ENCODE measurements around the gene MYT1.

Gene MYT1

DNA sequence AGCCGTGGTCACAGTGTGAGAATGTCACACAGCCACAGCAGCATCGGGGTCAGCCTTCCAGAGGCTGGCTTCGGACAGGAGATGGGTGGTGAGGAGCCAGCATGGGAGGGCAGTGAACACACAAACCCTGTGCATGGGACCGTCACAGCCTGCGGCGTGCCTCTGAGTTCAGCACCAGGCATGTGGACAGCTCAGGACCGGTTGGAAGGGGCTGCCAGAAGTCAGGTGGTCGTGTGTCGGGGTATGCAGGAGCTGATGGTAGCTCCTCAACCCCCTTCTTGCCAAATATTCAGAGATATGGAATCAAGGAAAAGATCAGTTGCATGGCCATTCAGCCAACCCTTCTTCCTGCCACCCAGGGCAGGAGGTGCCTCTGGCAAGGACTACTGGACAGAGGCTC, 28.2 kb downstream of the MYT1 start:
- TF ChIP-seq ZBTB7A (IDR thresholded peaks at IDR 0.05; ENCODE audit: low read depth) (peak; percentile 92), YY1 (IDR thresholded peaks at IDR 0.05; ENCODE audit: low read depth) (no peak), TAF1 (IDR thresholded peaks at IDR 0.05; ENCODE audit: low read depth) (no peak), CEBPB (IDR thresholded peaks at IDR 0.05) (no peak), EGR1 (IDR thresholded peaks at IDR 0.05) (no peak), RAD21 (IDR thresholded peaks at IDR 0.05; ENCODE audit: low read depth) (no peak), NFIC (IDR thresholded peaks at IDR 0.05) (no peak), TCF12 (IDR thresholded peaks at IDR 0.05; ENCODE audit: low read depth) (no peak), EP300 (IDR thresholded peaks at IDR 0.05; ENCODE audit: borderline replicate concordance) (no peak), CREB1 (IDR thresholded peaks at IDR 0.05; ENCODE audit: low read depth) (no peak), FOXM1 (IDR thresholded peaks at IDR 0.05; ENCODE audit: borderline replicate concordance, low read depth) (no peak), TEAD4 (IDR thresholded peaks at IDR 0.05) (no peak)
- TF ChIP-seq, protein P1, sequence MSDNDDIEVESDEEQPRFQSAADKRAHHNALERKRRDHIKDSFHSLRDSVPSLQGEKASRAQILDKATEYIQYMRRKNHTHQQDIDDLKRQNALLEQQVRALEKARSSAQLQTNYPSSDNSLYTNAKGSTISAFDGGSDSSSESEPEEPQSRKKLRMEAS (IDR thresholded peaks at IDR 0.05) = peak; percentile 54
- TF ChIP-seq, protein P2, sequence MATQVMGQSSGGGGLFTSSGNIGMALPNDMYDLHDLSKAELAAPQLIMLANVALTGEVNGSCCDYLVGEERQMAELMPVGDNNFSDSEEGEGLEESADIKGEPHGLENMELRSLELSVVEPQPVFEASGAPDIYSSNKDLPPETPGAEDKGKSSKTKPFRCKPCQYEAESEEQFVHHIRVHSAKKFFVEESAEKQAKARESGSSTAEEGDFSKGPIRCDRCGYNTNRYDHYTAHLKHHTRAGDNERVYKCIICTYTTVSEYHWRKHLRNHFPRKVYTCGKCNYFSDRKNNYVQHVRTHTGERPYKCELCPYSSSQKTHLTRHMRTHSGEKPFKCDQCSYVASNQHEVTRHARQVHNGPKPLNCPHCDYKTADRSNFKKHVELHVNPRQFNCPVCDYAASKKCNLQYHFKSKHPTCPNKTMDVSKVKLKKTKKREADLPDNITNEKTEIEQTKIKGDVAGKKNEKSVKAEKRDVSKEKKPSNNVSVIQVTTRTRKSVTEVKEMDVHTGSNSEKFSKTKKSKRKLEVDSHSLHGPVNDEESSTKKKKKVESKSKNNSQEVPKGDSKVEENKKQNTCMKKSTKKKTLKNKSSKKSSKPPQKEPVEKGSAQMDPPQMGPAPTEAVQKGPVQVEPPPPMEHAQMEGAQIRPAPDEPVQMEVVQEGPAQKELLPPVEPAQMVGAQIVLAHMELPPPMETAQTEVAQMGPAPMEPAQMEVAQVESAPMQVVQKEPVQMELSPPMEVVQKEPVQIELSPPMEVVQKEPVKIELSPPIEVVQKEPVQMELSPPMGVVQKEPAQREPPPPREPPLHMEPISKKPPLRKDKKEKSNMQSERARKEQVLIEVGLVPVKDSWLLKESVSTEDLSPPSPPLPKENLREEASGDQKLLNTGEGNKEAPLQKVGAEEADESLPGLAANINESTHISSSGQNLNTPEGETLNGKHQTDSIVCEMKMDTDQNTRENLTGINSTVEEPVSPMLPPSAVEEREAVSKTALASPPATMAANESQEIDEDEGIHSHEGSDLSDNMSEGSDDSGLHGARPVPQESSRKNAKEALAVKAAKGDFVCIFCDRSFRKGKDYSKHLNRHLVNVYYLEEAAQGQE (IDR thresholded peaks at IDR 0.05; ENCODE audit: low read depth) = peak; percentile 94
- TF ChIP-seq, protein P3, sequence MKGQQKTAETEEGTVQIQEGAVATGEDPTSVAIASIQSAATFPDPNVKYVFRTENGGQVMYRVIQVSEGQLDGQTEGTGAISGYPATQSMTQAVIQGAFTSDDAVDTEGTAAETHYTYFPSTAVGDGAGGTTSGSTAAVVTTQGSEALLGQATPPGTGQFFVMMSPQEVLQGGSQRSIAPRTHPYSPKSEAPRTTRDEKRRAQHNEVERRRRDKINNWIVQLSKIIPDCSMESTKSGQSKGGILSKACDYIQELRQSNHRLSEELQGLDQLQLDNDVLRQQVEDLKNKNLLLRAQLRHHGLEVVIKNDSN (IDR thresholded peaks at IDR 0.05) = no peak

DNA sequence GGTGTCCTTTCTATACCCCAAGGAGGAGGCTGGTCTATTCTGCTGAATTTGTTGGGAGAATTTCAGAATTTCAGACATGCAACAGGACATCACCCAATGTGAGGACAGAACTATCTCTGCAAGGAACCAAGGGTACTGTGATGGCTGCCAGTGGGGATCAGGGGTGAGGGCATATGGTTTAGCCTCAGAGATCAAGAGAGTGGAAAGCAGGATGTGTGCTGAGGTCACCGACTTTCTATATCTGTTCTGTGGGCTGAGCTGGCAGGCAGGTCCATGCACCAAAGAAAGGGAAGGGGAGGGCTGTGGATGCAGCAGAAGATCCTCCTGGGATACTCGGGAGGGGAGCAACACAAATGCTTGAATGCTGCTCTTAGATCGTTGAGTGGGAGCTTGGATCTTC, 28.8 kb downstream of the MYT1 start:
- TF ChIP-seq TCF12 (IDR thresholded peaks at IDR 0.05; ENCODE audit: low read depth) (no peak), EP300 (IDR thresholded peaks at IDR 0.05; ENCODE audit: borderline replicate concordance) (no peak), TAF1 (IDR thresholded peaks at IDR 0.05; ENCODE audit: low read depth) (no peak), CREB1 (IDR thresholded peaks at IDR 0.05; ENCODE audit: low read depth) (no peak), CEBPB (IDR thresholded peaks at IDR 0.05) (no peak), RAD21 (IDR thresholded peaks at IDR 0.05; ENCODE audit: low read depth) (no peak), EGR1 (IDR thresholded peaks at IDR 0.05) (no peak), NFIC (IDR thresholded peaks at IDR 0.05) (no peak), ZBTB7A (IDR thresholded peaks at IDR 0.05; ENCODE audit: low read depth) (no peak), YY1 (IDR thresholded peaks at IDR 0.05; ENCODE audit: low read depth) (no peak)
- TF ChIP-seq, protein P3 (IDR thresholded peaks at IDR 0.05) = no peak
- TF ChIP-seq, protein P2 (IDR thresholded peaks at IDR 0.05; ENCODE audit: low read depth) = no peak
- TF ChIP-seq, protein P1 (IDR thresholded peaks at IDR 0.05) = no peak

DNA sequence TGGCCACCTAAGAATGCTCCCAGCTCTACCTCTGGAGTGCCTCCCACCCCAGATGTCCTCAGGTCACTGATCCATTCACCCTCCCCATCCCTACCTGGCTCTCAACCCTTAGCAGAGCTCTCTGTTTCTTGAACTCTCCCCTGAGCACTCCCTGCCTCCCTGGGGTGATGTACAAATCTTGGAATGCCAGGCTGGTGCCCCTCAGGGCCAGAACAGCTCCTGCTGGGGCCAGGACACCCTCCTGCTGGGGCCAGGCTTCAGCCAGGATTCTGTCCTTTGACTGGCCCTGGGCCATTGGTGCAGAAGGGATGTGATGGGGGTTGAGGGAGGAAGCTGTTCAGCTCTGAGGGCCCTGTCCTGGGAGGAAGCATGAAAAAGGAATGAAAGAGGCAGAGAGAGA, 30.0 kb downstream of the MYT1 start:
- TF ChIP-seq CEBPB (IDR thresholded peaks at IDR 0.05) (no peak), RAD21 (IDR thresholded peaks at IDR 0.05; ENCODE audit: low read depth) (no peak), EGR1 (IDR thresholded peaks at IDR 0.05) (no peak), FOXM1 (IDR thresholded peaks at IDR 0.05; ENCODE audit: borderline replicate concordance, low read depth) (no peak)
- TF ChIP-seq, protein P1 (IDR thresholded peaks at IDR 0.05) = no peak
- TF ChIP-seq, protein P2 (IDR thresholded peaks at IDR 0.05; ENCODE audit: low read depth) = no peak

DNA sequence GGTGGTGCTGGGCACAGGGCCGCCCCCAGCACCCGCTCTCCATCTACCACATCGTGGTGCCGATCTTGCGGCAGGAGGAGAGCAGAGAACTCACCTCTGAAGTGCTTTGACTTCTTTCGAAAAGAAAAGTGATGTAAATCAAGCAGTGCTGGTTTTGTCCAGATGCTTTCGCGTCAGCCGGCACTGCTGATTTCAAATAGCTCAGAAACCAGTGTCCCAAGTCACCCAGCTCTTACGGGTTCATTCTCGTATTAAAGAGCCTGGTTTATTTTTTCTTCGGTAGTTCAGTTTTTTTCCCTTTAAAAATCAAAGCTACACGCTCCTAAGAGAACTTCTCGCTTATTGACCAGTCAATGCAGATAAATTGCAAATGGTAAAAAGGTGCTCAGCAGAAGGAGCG, 32.1 kb downstream of the MYT1 start:
- TF ChIP-seq CREB1 (IDR thresholded peaks at IDR 0.05; ENCODE audit: low read depth) = no peak

DNA sequence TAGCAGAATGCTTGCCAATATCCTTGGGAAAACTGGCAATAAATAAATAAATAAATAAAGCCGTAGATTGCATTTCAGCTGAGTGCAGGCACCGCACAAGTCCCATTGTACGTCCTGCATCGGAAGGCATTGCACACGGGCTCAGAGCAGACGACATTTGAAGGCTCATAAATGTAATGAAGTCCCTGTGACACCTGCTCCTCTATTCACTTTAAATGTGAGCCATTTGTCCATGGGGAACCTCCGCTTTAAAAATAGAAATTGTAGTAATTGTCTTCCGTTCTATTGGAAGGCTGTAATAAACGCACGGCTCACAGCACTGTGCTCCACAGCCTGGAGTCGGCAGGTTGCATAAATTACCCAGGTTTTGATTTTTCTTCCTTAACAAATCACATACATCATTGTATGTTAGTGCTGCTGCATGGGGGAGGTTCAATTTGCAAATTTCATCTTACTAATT, 32.6 kb downstream of the MYT1 start:
- TF ChIP-seq, protein P3 (IDR thresholded peaks at IDR 0.05) = no peak
- TF ChIP-seq RAD21 (IDR thresholded peaks at IDR 0.05; ENCODE audit: low read depth) (no peak), FOXM1 (IDR thresholded peaks at IDR 0.05; ENCODE audit: borderline replicate concordance, low read depth) (no peak), CEBPB (IDR thresholded peaks at IDR 0.05) (no peak), NFIC (IDR thresholded peaks at IDR 0.05) (no peak), CREB1 (IDR thresholded peaks at IDR 0.05; ENCODE audit: low read depth) (no peak)
- TF ChIP-seq, protein P2 (IDR thresholded peaks at IDR 0.05; ENCODE audit: low read depth) = no peak

All from Ishikawa (cell line).